ENCODE measurements around the gene RNASE7.
A peak's percentile ranks its signal among the peaks of the same experiment; 100 is the strongest.

GRCh38 chr14:21066882-21067502 is 24.8 kb downstream of the RNASE7 start:
- TF ChIP-seq ZBTB33 (IDR thresholded peaks at IDR 0.05; ENCODE audit: extremely low read depth, insufficient replicate concordance, low read length) (no peak), CTCF (IDR thresholded peaks at IDR 0.05 in 2 of 3, conservative IDR thresholded peaks at IDR 0.05 in 1 of 3; ENCODE audit: borderline replicate concordance in 1 of 3, insufficient read depth in 1 of 3, low read depth in 2 of 3, low read length in 2 of 3) (peak; percentile 30 to 52 (median 40); a peak in 4 of 6 replicates), POLR2AphosphoS5 (IDR thresholded peaks at IDR 0.05; ENCODE audit: low read depth, low read length) (no peak), MAX (IDR thresholded peaks at IDR 0.05) (no peak), POLR2A (IDR thresholded peaks at IDR 0.05; ENCODE audit: borderline replicate concordance, extremely low read depth, insufficient read depth, insufficient read length) (no peak), YY1 (IDR thresholded peaks at IDR 0.05; ENCODE audit: extremely low read depth, insufficient replicate concordance, low read depth, low read length) (no peak), ZNF274 (IDR thresholded peaks at IDR 0.05; ENCODE audit: low read depth, low read length) (no peak), EGR1 (IDR thresholded peaks at IDR 0.05; ENCODE audit: low read depth) (no peak), ZFX (IDR thresholded peaks at IDR 0.05) (no peak), CEBPB (IDR thresholded peaks at IDR 0.05; ENCODE audit: low read depth) (no peak), EZH2phosphoT487 (IDR thresholded peaks at IDR 0.05; ENCODE audit: borderline replicate concordance) (no peak), EZH2 (IDR thresholded peaks at IDR 0.05) (no peak), RAD21 (IDR thresholded peaks at IDR 0.05; ENCODE audit: low read depth) (peak; percentile 57)
